ENCODE measurements around the gene METTL25B. TPM values are rescaled to one million over a fixed set of nuclear protein-coding genes. Genes with fewer than 3 reads are reported as not detected.

METTL25B gene
- total RNA-seq, 1 donor from 2014 or later, result 34.7 TPM

DNA sequence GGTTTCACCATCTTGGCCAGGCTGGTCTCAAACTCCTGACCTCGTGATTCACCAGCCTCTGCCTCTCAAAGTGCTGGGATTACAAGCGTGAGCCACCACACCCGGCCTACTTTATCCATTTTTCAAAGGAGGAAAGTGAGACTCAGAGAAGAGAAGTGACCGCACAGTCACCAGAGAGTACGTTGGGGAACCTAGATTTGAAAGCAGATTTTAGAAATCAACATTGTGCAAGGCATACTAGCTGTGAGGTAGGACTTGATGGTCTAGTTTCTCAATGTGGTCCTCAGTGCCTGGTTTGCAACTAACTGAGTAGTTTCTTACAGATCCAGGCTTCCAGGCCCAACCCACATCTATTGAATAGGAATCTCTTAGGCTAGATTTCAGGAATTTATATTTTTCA lies 37.4 kb downstream of the METTL25B start:
- intact Hi-C loops (cut with micrococcal nuclease), result loop anchor here (10.0 kb wide), 1 partner anchor 81 kb away; no protein-coding TSS in a partner anchor

GRCh38 chr1:156766298-156767100 lies 38.2 kb downstream of the METTL25B start:
- intact Hi-C loops (cut with micrococcal nuclease), result loop anchor here (1.0 to 10.0 kb wide), 7 partner anchors 15 to 428 kb away; partner anchors contain the start of genes CCT3, HDGF, ISG20L2 and METTL25B

GRCh38 chr1:156767101-156767878 lies 39.0 kb downstream of the METTL25B start, which contains the start of gene PRCC:
TSS of gene PRCC (plus strand) at chr1:156767535. CDS start at chr1:156767772, 237 bp downstream.
- intact Hi-C loops (cut with micrococcal nuclease), result loop anchor here (1.0 to 10.0 kb wide), 7 partner anchors 16 to 429 kb away; partner anchors contain the start of genes CCT3, HDGF, ISG20L2 and METTL25B

- intact Hi-C loops (cut with micrococcal nuclease), result loop anchor here (1.0 to 10.0 kb wide), 7 partner anchors 17 to 430 kb away; partner anchors contain the start of genes CCT3, HDGF, ISG20L2 and METTL25B
Observed at GRCh38 chr1:156767879-156768604, 39.8 kb downstream of the METTL25B start.

- intact Hi-C loops (cut with micrococcal nuclease), result loop anchor here (10.0 kb wide), 1 partner anchor 84 kb away; no protein-coding TSS in a partner anchor
Observed at GRCh38 chr1:156768610-156769295, 40.5 kb downstream of the METTL25B start.

GRCh38 chr1:156772222-156772621 lies 44.0 kb downstream of the METTL25B start:
- intact Hi-C loops (cut with micrococcal nuclease), result no loop called here

DNA sequence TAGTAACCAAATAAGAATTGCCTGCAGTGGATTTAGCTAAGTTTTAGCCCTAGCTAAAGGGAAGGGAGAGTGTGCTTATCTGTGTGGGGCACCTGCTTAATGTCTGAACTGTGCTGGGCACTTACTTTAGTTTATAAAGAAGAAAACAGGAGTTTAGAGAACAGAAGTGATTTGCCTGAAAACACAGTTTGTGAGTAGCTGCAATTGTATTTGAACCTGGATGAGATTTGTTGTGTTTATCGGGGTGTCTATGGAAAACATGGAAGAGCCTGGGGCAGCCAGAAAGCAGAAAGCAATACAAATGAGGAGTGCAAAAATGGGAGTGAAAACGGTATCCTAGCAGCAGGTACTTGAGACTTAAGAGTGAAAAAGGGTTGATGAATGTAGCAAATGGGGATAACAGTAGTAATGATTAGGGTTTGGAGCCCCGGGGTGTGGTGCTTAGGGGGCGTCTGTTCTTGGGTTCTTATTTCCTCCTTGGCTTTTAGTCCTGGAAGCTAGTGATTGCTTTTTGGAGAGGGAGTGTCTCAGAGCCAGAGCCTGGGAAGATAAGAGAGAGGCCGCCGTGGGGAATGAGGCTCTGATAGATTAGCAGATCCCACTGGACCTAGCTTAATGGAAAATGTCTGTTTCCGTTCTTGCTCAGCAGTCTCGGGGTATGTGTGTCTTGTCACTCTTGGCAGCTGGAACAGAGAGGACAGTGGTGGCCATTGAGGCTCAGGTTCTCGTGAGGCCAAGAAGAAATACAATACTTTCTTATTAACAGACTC lies 44.6 kb downstream of the METTL25B start:
- intact Hi-C loops (cut with micrococcal nuclease), result no loop called here

GRCh38 chr1:156773607-156774006 lies 45.3 kb downstream of the METTL25B start:
- intact Hi-C loops (cut with micrococcal nuclease), result no loop called here

- intact Hi-C loops (cut with micrococcal nuclease), result no loop called here
Observed at GRCh38 chr1:156775799-156776198, 47.5 kb downstream of the METTL25B start.

DNA sequence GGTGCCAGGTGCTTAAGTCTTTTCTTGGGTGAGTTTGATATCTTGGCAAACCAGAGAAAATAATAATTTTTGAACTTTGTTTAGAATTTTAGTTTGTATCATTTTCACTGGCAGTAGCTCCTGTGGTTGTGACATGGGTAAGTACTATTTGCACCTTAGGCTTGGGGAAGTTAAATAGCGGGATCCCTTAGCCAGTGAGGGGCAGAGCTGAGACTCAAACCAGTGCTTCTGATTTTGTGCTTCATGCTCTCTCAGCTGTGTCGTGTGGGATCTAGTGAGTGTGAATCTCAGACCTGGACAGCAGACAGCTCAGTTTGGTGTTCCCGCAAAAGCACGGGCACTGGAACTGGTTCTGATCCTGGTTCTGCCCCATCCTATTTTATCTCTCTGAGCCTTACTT lies 48.7 kb downstream of the METTL25B start:
- intact Hi-C loops (cut with micrococcal nuclease), result no loop called here

DNA sequence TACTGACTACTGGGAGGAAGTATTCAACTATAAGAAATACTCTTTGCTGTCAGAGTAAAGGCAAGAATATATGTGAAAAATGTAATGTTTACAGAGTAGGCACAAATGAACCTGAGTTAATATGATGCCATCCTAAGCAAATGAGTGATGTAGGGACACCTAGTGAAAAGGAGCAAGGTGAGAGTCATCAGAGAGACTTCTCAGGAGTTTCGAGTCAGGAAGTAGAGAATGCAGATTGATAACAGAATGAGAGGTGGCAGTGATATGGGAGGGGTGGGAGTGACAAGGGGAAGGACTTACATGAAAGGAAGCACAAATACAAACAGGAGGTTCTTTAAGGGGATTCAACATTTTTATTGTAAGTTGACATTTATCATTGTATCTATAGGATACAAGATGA lies 49.3 kb downstream of the METTL25B start:
- intact Hi-C loops (cut with micrococcal nuclease), result no loop called here

DNA sequence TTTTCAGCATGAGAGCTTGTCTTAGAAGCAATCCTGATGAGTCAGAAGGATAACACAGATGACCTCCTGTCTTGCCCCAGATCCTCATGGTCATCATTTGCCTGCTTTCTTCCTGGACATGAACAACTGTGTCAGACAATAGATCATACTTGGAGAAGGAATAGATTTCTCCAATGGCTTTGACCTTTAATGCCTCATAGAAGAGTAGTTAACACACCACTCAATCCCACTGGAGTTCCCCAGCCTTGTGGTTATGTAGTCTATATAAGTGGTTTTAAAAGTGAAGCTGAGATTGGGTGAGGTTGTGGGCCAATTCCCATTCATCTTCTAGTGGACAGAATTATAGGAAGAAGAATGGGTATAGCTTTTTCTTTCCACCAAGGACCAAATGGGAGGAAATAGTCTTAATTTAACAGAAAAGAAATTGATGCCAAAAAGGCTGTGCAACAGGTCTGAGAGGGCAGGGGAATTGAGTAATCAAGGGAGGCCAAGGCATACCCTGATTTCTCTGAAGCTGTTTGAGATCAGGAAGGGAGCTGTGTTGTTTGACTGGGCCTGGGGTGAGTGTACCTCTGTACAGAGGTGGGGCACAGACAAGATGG lies 53.4 kb downstream of the METTL25B start:
- intact Hi-C loops (cut with micrococcal nuclease), result no loop called here

GRCh38 chr1:156785458-156785857 lies 57.2 kb downstream of the METTL25B start:
- intact Hi-C loops (cut with micrococcal nuclease), result no loop called here

Other genes with a start within 250 kb of the METTL25B start
- gene MEF2D, start 227.7 kb upstream of the METTL25B start, total RNA-seq, result 29.7 and 34.2 TPM in 2 replicates
- gene IQGAP3, start 155.9 kb upstream of the METTL25B start, total RNA-seq, result 16.1 and 16.4 TPM in 2 replicates
- gene TTC24, start 148.7 kb upstream of the METTL25B start, total RNA-seq, result 1.2 and 2.3 TPM in 2 replicates
- 59.9 and 64.5 TPM in 2 replicates for gene NAXE, start 136.7 kb upstream of the METTL25B start, total RNA-seq
- 50.4 and 53.5 TPM in 2 replicates for gene GPATCH4, start 127.0 kb upstream of the METTL25B start, total RNA-seq
- gene HAPLN2, start 109.1 kb upstream of the METTL25B start, total RNA-seq, result 0.11 TPM in 1 of 2 replicates, not detected in the other
- not detected in 2 replicates for gene BCAN, start 86.4 kb upstream of the METTL25B start, total RNA-seq
- not detected in 2 replicates for gene NES, start 51.1 kb upstream of the METTL25B start, total RNA-seq
- gene CRABP2, start 22.9 kb upstream of the METTL25B start, total RNA-seq, result 1.6 and 2.1 TPM in 2 replicates
- 57.9 and 59.3 TPM in 2 replicates for gene ISG20L2, start 297 bp downstream of the METTL25B start, total RNA-seq
- 71.9 and 75.7 TPM in 2 replicates for gene MRPL24, start 12.6 kb downstream of the METTL25B start, total RNA-seq
- gene HDGF, start 23.2 kb downstream of the METTL25B start, total RNA-seq, result 253 and 257 TPM in 2 replicates
- gene PRCC, start 39.1 kb downstream of the METTL25B start, total RNA-seq, result 83.3 and 85.5 TPM in 2 replicates
- 94.7 and 96.1 TPM in 2 replicates for gene SH2D2A, start 88.4 kb downstream of the METTL25B start, total RNA-seq
- 0.14 TPM in 1 of 2 replicates, not detected in the other for gene INSRR, start 130.6 kb downstream of the METTL25B start, total RNA-seq
- gene NTRK1, start 132.4 kb downstream of the METTL25B start, total RNA-seq, result 12.7 and 13.4 TPM in 2 replicates
- gene PEAR1, start 165.2 kb downstream of the METTL25B start, total RNA-seq, result 0.09 TPM in 2 replicates
- gene LRRC71, start 192.2 kb downstream of the METTL25B start, total RNA-seq, result not detected in 2 replicates

Data from T-helper 2 cell treated with Interferon-gamma antibody and Interleukin-4, amounts not matched to agents 100 ng/mL and 5 ng/mL, for 36 hours (primary cell).